CD8-positive, alpha-beta memory T cell (primary cell): ENCODE data around the gene SLC25A10. TPM values are rescaled to one million over a fixed set of nuclear protein-coding genes. Genes with fewer than 3 reads are reported as not detected.

Source experiments
- polyA plus RNA-seq: library from polyadenylated mRNA; unstranded; fragments of 300-500 nt; fragmentation: Illumina TruSeq; gene quantifications from one replicate; pipeline ENCODE4 v1.2.3, GENCODE V29; 2021
- total RNA-seq, 2 experiments: library from RNA; stranded (reverse); gene quantifications; one replicate each; pipeline ENCODE4 v1.2.3, GENCODE V29; 2021

SLC25A10 gene
- total and polyA plus RNA-seq, 3 experiments from 2014 or later: 4.9 to 34.7 (median 34.1) TPM

Other genes starting within 250 kb of the SLC25A10 start
- gene ACTG1, start 199.5 kb upstream of the SLC25A10 start, total RNA-seq: 1,000 to 10,000 TPM; 5,175 to 5,190 TPM
- 1,950 TPM for gene ACTG1, start 199.5 kb upstream of the SLC25A10 start, polyA plus RNA-seq
- under 1 TPM; 0.46 to 0.49 TPM for gene FSCN2, start 183.9 kb upstream of the SLC25A10 start, total RNA-seq
- gene FSCN2, start 183.9 kb upstream of the SLC25A10 start, polyA plus RNA-seq: not detected
- gene FAAP100, start 159.9 kb upstream of the SLC25A10 start, total RNA-seq: 10 to 100 TPM; 52.5 to 55.3 TPM
- 19.2 TPM for gene FAAP100, start 159.9 kb upstream of the SLC25A10 start, polyA plus RNA-seq
- gene NPLOC4, start 75.2 kb upstream of the SLC25A10 start, total RNA-seq: 100 to 1,000 TPM; 125 to 126 TPM
- gene NPLOC4, start 75.2 kb upstream of the SLC25A10 start, polyA plus RNA-seq: 63.1 TPM
- under 1 TPM; 0.31 TPM for gene TSPAN10, start 75.1 kb upstream of the SLC25A10 start, total RNA-seq
- gene TSPAN10, start 75.1 kb upstream of the SLC25A10 start, polyA plus RNA-seq: 0.49 TPM
- 1 to 10 TPM; 1.9 to 2.2 TPM for gene PDE6G, start 55.7 kb upstream of the SLC25A10 start, total RNA-seq
- gene PDE6G, start 55.7 kb upstream of the SLC25A10 start, polyA plus RNA-seq: 1.5 TPM
- gene OXLD1, start 45.7 kb upstream of the SLC25A10 start, total RNA-seq: 10 to 100 TPM; 50.8 to 55.7 TPM
- gene OXLD1, start 45.7 kb upstream of the SLC25A10 start, polyA plus RNA-seq: 78.9 TPM
- 10 to 100 TPM; 68.6 to 70.7 TPM for gene CCDC137, start 45.5 kb upstream of the SLC25A10 start, total RNA-seq
- 22.2 TPM for gene CCDC137, start 45.5 kb upstream of the SLC25A10 start, polyA plus RNA-seq
- 10 to 100 TPM; 16.3 to 19.7 TPM for gene ARL16, start 28.5 kb upstream of the SLC25A10 start, total RNA-seq
- 33.0 TPM for gene ARL16, start 28.5 kb upstream of the SLC25A10 start, polyA plus RNA-seq
- gene HGS, start 28.3 kb upstream of the SLC25A10 start, total RNA-seq: 100 to 1,000 TPM; 122 to 135 TPM
- gene HGS, start 28.3 kb upstream of the SLC25A10 start, polyA plus RNA-seq: 36.7 TPM
- gene MRPL12, start 8.9 kb upstream of the SLC25A10 start, total RNA-seq: 100 to 1,000 TPM; 246 to 255 TPM
- gene MRPL12, start 8.9 kb upstream of the SLC25A10 start, polyA plus RNA-seq: 53.6 TPM
- not detected for gene GCGR, start 91.9 kb downstream of the SLC25A10 start, total RNA-seq
- gene GCGR, start 91.9 kb downstream of the SLC25A10 start, polyA plus RNA-seq: not detected
- gene MCRIP1, start 121.0 kb downstream of the SLC25A10 start, total RNA-seq: 10 to 100 TPM; 56.1 to 57.0 TPM
- 76.1 TPM for gene MCRIP1, start 121.0 kb downstream of the SLC25A10 start, polyA plus RNA-seq
- gene PPP1R27, start 122.8 kb downstream of the SLC25A10 start, total RNA-seq: not detected
- gene PPP1R27, start 122.8 kb downstream of the SLC25A10 start, polyA plus RNA-seq: not detected
- 100 to 1,000 TPM; 463 to 482 TPM for gene P4HB, start 148.3 kb downstream of the SLC25A10 start, total RNA-seq
- 342 TPM for gene P4HB, start 148.3 kb downstream of the SLC25A10 start, polyA plus RNA-seq
- gene ARHGDIA, start 159.1 kb downstream of the SLC25A10 start, total RNA-seq: 100 to 1,000 TPM; 662 to 677 TPM
- gene ARHGDIA, start 159.1 kb downstream of the SLC25A10 start, polyA plus RNA-seq: 237 TPM
- 100 to 1,000 TPM; 326 to 337 TPM for gene ALYREF, start 179.3 kb downstream of the SLC25A10 start, total RNA-seq
- gene ALYREF, start 179.3 kb downstream of the SLC25A10 start, polyA plus RNA-seq: 60.4 TPM
- 100 to 1,000 TPM; 146 to 149 TPM for gene ANAPC11, start 179.4 kb downstream of the SLC25A10 start, total RNA-seq
- 287 TPM for gene ANAPC11, start 179.4 kb downstream of the SLC25A10 start, polyA plus RNA-seq
- under 1 TPM; 0.57 to 0.62 TPM for gene NPB, start 190.0 kb downstream of the SLC25A10 start, total RNA-seq
- not detected for gene NPB, start 190.0 kb downstream of the SLC25A10 start, polyA plus RNA-seq
- gene PCYT2, start 199.1 kb downstream of the SLC25A10 start, total RNA-seq: 10 to 100 TPM; 30.3 to 31.6 TPM
- 35.7 TPM for gene PCYT2, start 199.1 kb downstream of the SLC25A10 start, polyA plus RNA-seq
- gene SIRT7, start 205.9 kb downstream of the SLC25A10 start, total RNA-seq: 10 to 100 TPM; 41.4 to 41.7 TPM
- gene SIRT7, start 205.9 kb downstream of the SLC25A10 start, polyA plus RNA-seq: 40.1 TPM
- 10 to 100 TPM; 28.4 to 34.7 TPM for gene MAFG, start 215.5 kb downstream of the SLC25A10 start, total RNA-seq
- gene MAFG, start 215.5 kb downstream of the SLC25A10 start, polyA plus RNA-seq: 2.5 TPM
- 100 to 1,000 TPM; 128 to 138 TPM for gene PYCR1, start 225.0 kb downstream of the SLC25A10 start, total RNA-seq
- gene PYCR1, start 225.0 kb downstream of the SLC25A10 start, polyA plus RNA-seq: 0.63 TPM
- gene MYADML2, start 234.9 kb downstream of the SLC25A10 start, total RNA-seq: not detected
- not detected for gene MYADML2, start 234.9 kb downstream of the SLC25A10 start, polyA plus RNA-seq
- under 1 TPM; 0.33 to 0.35 TPM for gene NOTUM, start 248.9 kb downstream of the SLC25A10 start, total RNA-seq
- gene NOTUM, start 248.9 kb downstream of the SLC25A10 start, polyA plus RNA-seq: not detected